ENCODE results near the gene KCNK16.

GRCh38 chr6:39296745-39297640 is 25.5 kb downstream of the KCNK16 start:
- peak in 1 of 2 donors; percentile 51 for TF ChIP-seq EP300 (IDR thresholded peaks at IDR 0.05)
- TF ChIP-seq CTCF (IDR thresholded peaks at IDR 0.05): no peak
